Neural progenitor cell (in vitro differentiated cells): ENCODE measurements around the gene MPRIP.

ENCODE experiments used
- CTCF ChIP-seq: fragments of 200-600 bp; sonication (generic); IDR thresholded peaks from 2 replicates; pipeline ENCODE4 v1.5.1; 2017; ENCODE audit warnings: antibody characterized with exemption, mild to moderate bottlenecking
- EZH2 ChIP-seq: fragments of 200-600 bp; sonication (generic); IDR thresholded peaks from 2 replicates; pipeline ENCODE4 v1.6.1; 2017; ENCODE audit warnings: antibody characterized with exemption, mild to moderate bottlenecking, moderate library complexity
- EZH2phosphoT487 ChIP-seq: fragments of 200-600 bp; sonication (generic); IDR thresholded peaks from 2 replicates; pipeline ENCODE4 v1.6.1; 2017; ENCODE audit warnings: antibody characterized with exemption

- TF ChIP-seq CTCF (no peak), EZH2phosphoT487 (no peak), EZH2 (no peak)
Observed at GRCh38 chr17:17176341-17176740, 134.1 kb downstream of the MPRIP start.
